Naive B cell (primary cell): ENCODE data around the gene PPARGC1A. TPM values are rescaled to one million over a fixed set of nuclear protein-coding genes. Genes with fewer than 3 reads are reported as not detected.
A peak's percentile ranks its signal among the peaks of the same experiment; 100 is the strongest.

Source experiments
- ATAC-seq, 2 donors: fragments of 150-1000 bp; cut with Tn5 transposase; 2 replicates each; pipeline ENCODE4 v1.10.0; 2021; ENCODE audit warnings: low read depth in 2 of 2, mild to moderate bottlenecking in 2 of 2, moderate library complexity in 2 of 2
- DNase-seq: peaks from one replicate; pipeline ENCODE4 v3.0.0; 2022
- H3K27ac Mint-ChIP-seq, 6 donors: one replicate each; pipeline ENCODE4 v1.8.0; 2020 to 2022; ENCODE audit warnings: mild to moderate bottlenecking in 6 of 6, mixed read lengths in 6 of 6, moderate library complexity in 5 of 6, inconsistent platforms in 2 of 6
- H3K27me3 Mint-ChIP-seq, 3 donors: one replicate each; pipeline ENCODE4 v1.8.0; 2021 to 2022; ENCODE audit warnings: mixed read lengths in 3 of 3, mild to moderate bottlenecking in 1 of 3
- H3K36me3 Mint-ChIP-seq, 2 donors: one replicate each; pipeline ENCODE4 v1.8.0; 2020 to 2022; ENCODE audit warnings: mixed read lengths in 2 of 2, inconsistent platforms in 1 of 2, mild to moderate bottlenecking in 1 of 2
- H3K4me1 Mint-ChIP-seq, 3 donors: one replicate each; pipeline ENCODE4 v1.8.0; 2020 to 2022; ENCODE audit warnings: mixed read lengths in 3 of 3, inconsistent platforms in 1 of 3, mild to moderate bottlenecking in 1 of 3, moderate library complexity in 1 of 3
- H3K4me3 Mint-ChIP-seq, 8 donors: one replicate each; pipeline ENCODE4 v1.8.0; 2020 to 2022; ENCODE audit warnings: mild to moderate bottlenecking in 8 of 8, mixed read lengths in 8 of 8, moderate library complexity in 8 of 8, inconsistent platforms in 2 of 8
- H3K9me3 Mint-ChIP-seq, 7 donors: one replicate each; pipeline ENCODE4 v1.8.0; 2020 to 2022; ENCODE audit warnings: mixed read lengths in 7 of 7, mild to moderate bottlenecking in 5 of 7, inconsistent platforms in 2 of 7, moderate library complexity in 1 of 7
- polyA plus RNA-seq, 6 donors: library from polyadenylated mRNA; unstranded; fragments of 300-500 nt; fragmentation: Illumina TruSeq; gene quantifications; one replicate each; pipeline ENCODE4 v1.2.3, GENCODE V29; 2021; ENCODE audit warnings: low read depth in 6 of 6

PPARGC1A gene, protein sequence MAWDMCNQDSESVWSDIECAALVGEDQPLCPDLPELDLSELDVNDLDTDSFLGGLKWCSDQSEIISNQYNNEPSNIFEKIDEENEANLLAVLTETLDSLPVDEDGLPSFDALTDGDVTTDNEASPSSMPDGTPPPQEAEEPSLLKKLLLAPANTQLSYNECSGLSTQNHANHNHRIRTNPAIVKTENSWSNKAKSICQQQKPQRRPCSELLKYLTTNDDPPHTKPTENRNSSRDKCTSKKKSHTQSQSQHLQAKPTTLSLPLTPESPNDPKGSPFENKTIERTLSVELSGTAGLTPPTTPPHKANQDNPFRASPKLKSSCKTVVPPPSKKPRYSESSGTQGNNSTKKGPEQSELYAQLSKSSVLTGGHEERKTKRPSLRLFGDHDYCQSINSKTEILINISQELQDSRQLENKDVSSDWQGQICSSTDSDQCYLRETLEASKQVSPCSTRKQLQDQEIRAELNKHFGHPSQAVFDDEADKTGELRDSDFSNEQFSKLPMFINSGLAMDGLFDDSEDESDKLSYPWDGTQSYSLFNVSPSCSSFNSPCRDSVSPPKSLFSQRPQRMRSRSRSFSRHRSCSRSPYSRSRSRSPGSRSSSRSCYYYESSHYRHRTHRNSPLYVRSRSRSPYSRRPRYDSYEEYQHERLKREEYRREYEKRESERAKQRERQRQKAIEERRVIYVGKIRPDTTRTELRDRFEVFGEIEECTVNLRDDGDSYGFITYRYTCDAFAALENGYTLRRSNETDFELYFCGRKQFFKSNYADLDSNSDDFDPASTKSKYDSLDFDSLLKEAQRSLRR
- not detected for polyA plus RNA-seq

DNA sequence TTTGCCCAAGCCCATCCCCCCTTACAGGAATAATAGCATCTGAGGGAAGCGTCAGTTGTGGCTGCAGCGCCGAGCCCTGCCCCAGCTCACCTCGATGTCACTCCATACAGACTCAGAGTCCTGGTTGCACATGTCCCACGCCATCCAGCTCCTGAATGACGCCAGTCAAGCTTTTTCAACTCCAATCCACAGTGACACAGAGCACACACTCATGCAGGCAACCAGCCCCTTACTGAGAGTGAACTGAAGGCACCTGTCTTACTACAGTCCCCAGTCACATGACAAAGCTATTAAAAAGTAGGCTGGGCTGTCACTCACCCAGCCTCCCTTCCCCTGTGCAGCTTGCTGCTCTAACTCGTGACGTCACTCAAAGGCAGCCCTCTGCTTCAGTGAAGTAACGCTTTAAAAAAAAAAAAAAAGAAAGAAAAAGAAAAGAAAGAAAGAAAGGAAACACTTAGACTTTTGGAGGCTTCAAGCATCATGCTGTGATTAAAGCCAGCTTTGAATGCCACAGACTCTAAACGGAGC, at the start of gene PPARGC1A:
Gene PPARGC1A (minus strand): TSS at position 234 of the 528 bp plus-strand sequence. CDS start 90 bp downstream, at position 144.
- DNase-seq, result no peak
- H3K27me3 Mint-ChIP-seq, result peaks cover 0 to 17% (median 11%) of the 10 kb centered on the region in 3 donors
- H3K36me3 Mint-ChIP-seq, result no peaks in the 10 kb centered on the region
- peak within 1 kb of the TSS in 1 of 6 donors; percentile 39 for H3K27ac Mint-ChIP-seq
- H3K4me3 Mint-ChIP-seq, result peak within 1 kb of the TSS in 1 of 8 donors; percentile 51
- H3K9me3 Mint-ChIP-seq, result peaks cover 0 to 7% (median 0%) of the 10 kb centered on the region in 7 donors
- peaks cover 0 to 9% (median 7%) of the 10 kb centered on the region in 3 donors for H3K4me1 Mint-ChIP-seq
- ATAC-seq, result no peak

DNA sequence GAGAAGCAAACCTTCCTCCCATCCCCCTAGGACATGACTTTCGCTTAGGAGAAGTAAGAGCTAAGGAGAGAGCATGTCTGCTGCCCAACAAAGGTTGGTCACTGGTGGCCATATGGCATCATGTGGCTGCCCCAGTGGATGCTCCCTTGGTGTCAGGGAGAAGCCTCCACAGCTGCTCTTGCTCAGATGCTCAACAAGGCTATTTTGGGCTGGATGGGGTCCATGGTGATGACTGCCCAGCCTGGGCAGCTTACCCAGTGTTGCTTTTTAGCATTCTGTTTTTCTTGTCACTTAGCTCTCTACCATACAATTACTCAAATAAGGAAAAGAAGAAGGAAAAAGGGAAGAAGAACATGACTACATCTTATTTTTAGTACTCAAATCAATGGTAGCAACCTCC, 48.9 kb upstream of the PPARGC1A start:
- Mint-ChIP-seq H3K4me1 (no peaks in the 10 kb centered on the region), H3K36me3 (peaks cover 0 to 3% of the 10 kb centered on the region in 2 donors), H3K9me3 (peaks cover 0 to 9% (median 3%) of the 10 kb centered on the region in 7 donors), H3K27ac (no peak overlapping the region), H3K4me3 (no peak overlapping the region), H3K27me3 (no peaks in the 10 kb centered on the region)
- ATAC-seq (no peak), DNase-seq (no peak)

DNA sequence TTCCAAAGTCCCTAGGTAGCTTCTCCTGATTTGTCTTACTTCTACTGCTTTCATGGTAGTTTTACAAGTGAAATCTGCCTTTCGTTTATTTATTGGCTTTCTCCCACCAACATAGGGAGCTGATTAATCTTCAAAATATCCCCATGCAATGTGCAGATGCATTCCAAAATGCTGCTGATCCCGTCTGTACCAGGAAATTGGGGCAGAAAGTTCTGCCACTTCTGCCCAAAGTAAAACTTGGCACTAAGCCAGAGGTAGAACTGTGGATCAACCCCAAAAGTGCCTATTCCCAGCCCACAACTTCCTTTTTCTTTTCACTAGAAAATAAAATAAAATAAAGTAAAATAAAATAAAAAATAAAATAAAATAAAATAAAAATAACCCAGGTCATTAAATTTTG, 47.3 kb upstream of the PPARGC1A start:
- Mint-ChIP-seq H3K36me3 (peaks cover 0 to 3% of the 10 kb centered on the region in 2 donors), H3K27ac (no peak overlapping the region), H3K4me1 (no peaks in the 10 kb centered on the region), H3K4me3 (no peak overlapping the region), H3K27me3 (no peaks in the 10 kb centered on the region), H3K9me3 (peaks cover 0 to 11% (median 4%) of the 10 kb centered on the region in 7 donors)
- DNase-seq (no peak), ATAC-seq (no peak)

DNA sequence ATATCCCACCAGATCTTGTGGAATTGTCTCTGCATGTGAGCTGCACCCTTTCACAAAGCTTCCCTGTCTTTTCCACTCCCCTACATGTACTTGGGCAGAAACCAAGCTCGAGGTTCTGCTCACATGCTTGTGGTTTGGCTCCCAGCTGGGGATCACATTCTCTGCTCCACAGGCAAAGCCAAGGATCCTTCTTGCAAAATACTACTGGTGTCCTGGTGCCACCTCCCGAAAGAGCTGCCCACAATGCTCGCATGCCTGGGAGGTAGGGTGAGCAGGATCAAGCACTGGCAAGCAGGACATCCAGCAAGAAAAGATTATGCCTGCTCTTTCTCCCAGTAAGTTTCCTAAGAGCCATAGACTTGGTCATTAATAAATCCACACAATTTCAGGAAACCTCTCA, 45.1 kb upstream of the PPARGC1A start:
- Mint-ChIP-seq H3K36me3 (peaks cover 0 to 3% of the 10 kb centered on the region in 2 donors), H3K4me3 (no peak overlapping the region), H3K27me3 (no peaks in the 10 kb centered on the region), H3K4me1 (no peaks in the 10 kb centered on the region), H3K9me3 (peaks cover 0 to 11% (median 6%) of the 10 kb centered on the region in 7 donors), H3K27ac (no peak overlapping the region)
- ATAC-seq, result no peak
- no peak for DNase-seq

DNA sequence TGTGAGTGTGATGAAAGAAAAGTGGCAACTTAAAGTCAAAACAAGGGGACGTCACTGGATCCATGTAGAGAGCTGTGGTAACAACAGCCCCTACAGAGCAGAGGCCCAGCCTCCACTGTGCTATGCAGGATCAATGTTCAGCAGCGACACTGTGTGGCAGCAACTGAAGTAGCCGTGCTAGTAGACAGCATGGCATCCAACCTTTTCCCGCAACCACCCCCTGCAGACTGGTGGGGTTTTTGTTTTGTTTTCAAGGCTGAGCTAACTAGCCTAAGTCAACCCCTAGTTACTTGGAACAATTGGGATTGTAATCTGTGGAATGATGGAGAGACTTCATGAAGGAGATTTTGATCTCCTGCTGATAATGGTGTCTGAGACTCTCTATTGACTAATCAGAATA, 44.4 kb upstream of the PPARGC1A start:
- H3K9me3 Mint-ChIP-seq, result peaks cover 0 to 11% (median 5%) of the 10 kb centered on the region in 7 donors
- no peaks in the 10 kb centered on the region for H3K27me3 Mint-ChIP-seq
- ATAC-seq (no peak), DNase-seq (no peak)
- H3K36me3 Mint-ChIP-seq, result peaks cover 0 to 3% of the 10 kb centered on the region in 2 donors
- H3K4me1 Mint-ChIP-seq, result no peaks in the 10 kb centered on the region
- H3K27ac Mint-ChIP-seq, result no peak overlapping the region
- no peak overlapping the region for H3K4me3 Mint-ChIP-seq

DNA sequence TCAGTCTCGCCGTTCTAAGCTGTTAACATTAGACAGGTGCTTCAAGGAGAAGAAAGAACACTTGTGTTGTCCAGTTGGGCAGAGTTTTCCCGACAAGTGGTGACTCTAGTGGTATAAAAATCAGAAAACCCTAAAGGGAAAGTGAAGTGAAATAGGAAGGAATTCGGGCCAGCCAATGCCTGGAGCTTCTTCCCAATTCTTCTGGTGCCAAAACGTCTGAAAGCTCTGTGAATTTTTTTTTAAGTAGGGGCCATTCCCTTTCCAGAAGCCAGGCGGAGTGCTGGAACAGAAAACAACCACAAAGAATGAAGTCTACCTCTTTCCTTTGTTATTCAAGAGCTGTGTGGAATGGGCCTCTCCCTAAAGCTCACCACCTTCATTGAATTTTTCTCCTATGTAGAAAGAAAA, 43.1 kb upstream of the PPARGC1A start:
- peaks cover 0 to 5% (median 4%) of the 10 kb centered on the region in 7 donors for H3K9me3 Mint-ChIP-seq

DNA sequence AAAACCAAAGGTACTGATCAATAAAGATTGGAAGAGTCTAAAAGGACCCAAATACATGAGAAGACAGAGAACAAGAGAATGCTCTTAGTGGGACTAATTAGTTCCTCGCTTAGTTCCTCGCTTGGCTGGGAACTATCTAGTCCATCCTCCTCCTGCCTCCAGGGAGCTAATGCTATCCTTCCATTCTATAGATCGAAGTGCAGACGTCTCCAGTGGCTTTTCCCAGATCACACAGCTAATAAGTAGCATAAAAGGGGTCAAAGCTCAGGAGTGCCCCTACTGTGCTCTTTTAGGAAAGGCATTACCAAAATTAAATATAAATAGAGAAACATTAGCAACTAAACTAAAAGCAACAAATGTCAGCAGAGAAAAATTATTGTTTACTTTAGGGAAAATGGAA, 42.3 kb upstream of the PPARGC1A start:
- Mint-ChIP-seq H3K36me3 (no peaks in the 10 kb centered on the region), H3K4me3 (no peak overlapping the region), H3K27me3 (no peaks in the 10 kb centered on the region), H3K27ac (no peak overlapping the region), H3K9me3 (peaks cover 0 to 5% (median 4%) of the 10 kb centered on the region in 7 donors), H3K4me1 (no peaks in the 10 kb centered on the region)
- ATAC-seq (no peak), DNase-seq (no peak)

More for the DNA sequence above, 43.1 kb upstream of the PPARGC1A start:
- Mint-ChIP-seq H3K4me1 (no peaks in the 10 kb centered on the region), H3K36me3 (no peaks in the 10 kb centered on the region), H3K27me3 (no peaks in the 10 kb centered on the region), H3K4me3 (no peak overlapping the region), H3K27ac (no peak overlapping the region)
- no peak for ATAC-seq
- no peak for DNase-seq

DNA sequence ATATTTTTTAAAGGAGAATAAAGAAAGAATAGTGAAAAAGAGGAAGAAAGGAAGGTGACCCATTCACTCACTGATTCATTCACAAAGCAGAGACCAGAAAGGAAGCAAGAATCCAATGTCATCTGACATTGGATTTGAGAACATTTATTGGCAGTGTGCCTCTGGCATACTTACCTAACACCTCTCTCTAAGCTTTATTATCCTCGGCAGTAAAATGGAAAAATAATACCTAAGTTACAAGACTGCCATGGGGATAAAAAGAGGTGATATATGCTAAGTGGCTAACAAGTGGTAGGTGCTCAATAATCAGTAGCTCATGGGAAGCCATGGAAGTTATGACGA, 41.6 kb upstream of the PPARGC1A start:
- Mint-ChIP-seq H3K27me3 (no peaks in the 10 kb centered on the region), H3K4me3 (no peak overlapping the region), H3K9me3 (peaks cover 0 to 6% (median 4%) of the 10 kb centered on the region in 7 donors), H3K4me1 (no peaks in the 10 kb centered on the region), H3K36me3 (no peaks in the 10 kb centered on the region), H3K27ac (no peak overlapping the region)
- DNase-seq, result no peak
- ATAC-seq, result no peak

DNA sequence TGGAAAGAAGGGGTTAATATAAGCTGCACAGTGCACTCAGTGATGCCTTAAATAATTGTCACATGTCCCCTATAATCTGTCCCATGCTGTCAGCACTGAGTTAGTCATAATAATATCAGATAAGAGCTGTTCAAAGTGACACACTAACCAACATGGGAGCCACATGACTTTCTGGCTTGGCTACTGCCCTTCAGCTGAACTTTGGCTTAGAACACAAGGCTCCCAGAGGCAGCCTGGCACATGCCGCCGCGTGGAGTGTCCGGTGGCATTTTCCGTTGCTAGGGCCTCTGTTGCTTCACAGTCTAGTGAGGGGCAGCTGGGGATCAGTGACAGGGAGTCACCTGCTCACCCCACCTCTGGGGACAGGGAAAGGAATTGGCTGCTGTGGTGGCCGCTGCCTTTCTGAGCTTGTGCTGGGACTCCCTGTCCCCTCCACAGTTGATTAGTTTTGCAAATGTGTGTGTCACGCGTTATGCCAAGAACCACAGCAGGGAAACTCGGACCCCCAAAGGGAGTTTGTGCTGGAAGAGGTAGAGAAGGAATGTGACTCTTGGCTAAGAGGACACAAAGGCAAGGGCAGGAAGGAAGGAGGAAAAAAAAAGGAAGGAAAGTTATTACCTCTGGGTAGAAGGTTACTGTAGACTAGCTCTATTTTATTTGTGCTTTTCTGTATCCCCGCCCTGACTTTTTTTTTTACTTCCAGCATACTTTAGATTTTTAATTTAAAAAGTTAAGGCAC, 41.1 kb upstream of the PPARGC1A start:
- no peaks in the 10 kb centered on the region for H3K36me3 Mint-ChIP-seq
- DNase-seq (no peak), ATAC-seq (no peak)
- H3K4me1 Mint-ChIP-seq, result no peaks in the 10 kb centered on the region
- H3K9me3 Mint-ChIP-seq, result peaks cover 0 to 11% (median 4%) of the 10 kb centered on the region in 7 donors
- no peaks in the 10 kb centered on the region for H3K27me3 Mint-ChIP-seq
- H3K27ac Mint-ChIP-seq, result no peak overlapping the region
- peak overlapping the region in 1 of 8 donors; percentile 6 for H3K4me3 Mint-ChIP-seq

DNA sequence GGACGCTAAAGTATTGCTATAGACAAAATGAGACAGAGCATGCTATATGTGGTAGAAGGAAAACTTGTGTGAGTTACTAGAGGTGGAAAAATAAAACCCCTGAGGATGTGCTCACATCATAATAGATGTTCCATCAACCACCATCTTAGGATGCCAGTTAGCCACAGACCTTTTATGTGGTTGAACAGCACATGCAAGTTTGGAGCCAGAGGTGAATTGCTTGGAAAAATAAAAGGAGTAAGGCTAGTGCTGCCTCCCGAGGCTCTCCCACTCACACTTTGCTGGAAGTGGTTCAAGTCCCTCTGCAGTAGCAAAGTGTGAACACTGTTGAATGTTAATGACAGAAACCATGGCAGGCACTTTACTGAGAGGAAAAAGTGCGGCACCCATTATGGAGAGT, 39.4 kb upstream of the PPARGC1A start:
- Mint-ChIP-seq H3K36me3 (no peaks in the 10 kb centered on the region), H3K4me3 (no peak overlapping the region), H3K4me1 (no peaks in the 10 kb centered on the region), H3K27me3 (no peaks in the 10 kb centered on the region), H3K9me3 (peaks cover 0 to 11% (median 4%) of the 10 kb centered on the region in 7 donors), H3K27ac (no peak overlapping the region)
- ATAC-seq (no peak), DNase-seq (no peak)

DNA sequence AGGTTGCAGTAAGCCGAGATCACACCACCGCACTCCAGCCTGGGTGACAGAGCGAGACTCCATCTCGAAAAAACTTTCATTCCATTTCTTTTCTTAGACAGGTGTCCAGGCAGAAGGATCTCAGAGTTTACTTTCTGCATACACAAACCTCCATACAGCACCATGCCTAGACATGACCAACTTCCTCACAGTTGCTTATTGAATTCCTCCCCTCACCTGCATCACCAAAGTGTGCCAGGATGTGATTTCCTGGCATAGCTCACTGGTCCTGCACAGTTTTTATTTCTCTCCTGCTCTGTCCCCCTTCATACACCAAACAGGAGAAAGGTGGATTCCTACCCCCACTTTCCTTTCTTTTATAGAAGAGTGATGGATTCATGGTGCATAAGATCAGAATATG, 34.7 kb upstream of the PPARGC1A start:
- no peak for DNase-seq
- ATAC-seq, result no peak

DNA sequence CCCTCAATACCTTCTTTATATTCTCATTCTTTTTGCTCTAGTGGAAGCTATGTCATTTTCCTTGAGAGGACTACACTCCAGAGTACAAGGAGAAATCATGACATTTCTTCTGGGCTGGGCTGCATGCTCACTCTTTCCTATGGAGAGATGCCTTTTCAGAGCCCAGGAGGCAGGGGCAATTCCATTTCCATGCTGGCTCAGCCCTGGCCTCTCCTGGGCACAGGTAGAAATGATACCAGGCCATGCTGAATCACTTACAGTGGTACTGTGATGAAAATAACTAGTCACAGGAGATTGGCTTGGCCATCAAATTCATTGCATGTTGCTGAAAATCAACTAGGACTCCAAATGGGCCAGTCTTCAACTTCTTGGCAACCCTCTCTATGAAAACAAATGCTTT, 34.0 kb upstream of the PPARGC1A start:
- H3K4me1 Mint-ChIP-seq, result no peaks in the 10 kb centered on the region
- no peak overlapping the region for H3K27ac Mint-ChIP-seq
- no peaks in the 10 kb centered on the region for H3K27me3 Mint-ChIP-seq
- DNase-seq, result no peak
- ATAC-seq, result no peak
- H3K36me3 Mint-ChIP-seq, result no peaks in the 10 kb centered on the region
- peaks cover 0 to 10% (median 0%) of the 10 kb centered on the region in 7 donors for H3K9me3 Mint-ChIP-seq
- H3K4me3 Mint-ChIP-seq, result no peak overlapping the region

More for the DNA sequence above, 34.7 kb upstream of the PPARGC1A start:
- Mint-ChIP-seq H3K4me1 (no peaks in the 10 kb centered on the region), H3K27me3 (no peaks in the 10 kb centered on the region), H3K27ac (no peak overlapping the region), H3K36me3 (no peaks in the 10 kb centered on the region), H3K9me3 (peaks cover 0 to 8% (median 0%) of the 10 kb centered on the region in 7 donors), H3K4me3 (no peak overlapping the region)

DNA sequence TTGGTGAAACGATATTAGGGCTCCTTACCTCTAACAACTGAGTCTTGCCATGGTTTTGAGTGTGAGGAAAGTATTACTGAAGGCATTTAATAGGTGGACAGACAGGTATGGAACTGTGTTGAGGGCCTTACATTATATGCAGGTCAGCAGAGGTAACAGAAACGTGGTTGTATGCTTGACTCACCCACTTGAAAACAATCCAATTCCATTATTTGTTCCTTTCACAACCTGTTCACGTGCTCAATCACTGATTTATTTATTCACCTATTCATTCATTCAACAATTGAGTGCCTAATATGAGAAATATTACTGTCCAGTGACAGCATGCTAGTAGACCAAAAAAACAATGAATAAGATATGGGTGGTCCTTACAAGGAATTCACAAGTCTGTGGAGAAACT, 33.3 kb upstream of the PPARGC1A start:
- no peak for ATAC-seq
- Mint-ChIP-seq H3K4me1 (no peaks in the 10 kb centered on the region), H3K9me3 (peaks cover 0 to 12% (median 0%) of the 10 kb centered on the region in 7 donors), H3K27ac (no peak overlapping the region), H3K27me3 (no peaks in the 10 kb centered on the region), H3K36me3 (no peaks in the 10 kb centered on the region), H3K4me3 (no peak overlapping the region)
- no peak for DNase-seq
